ENCODE measurements around the gene TTI1. TPM values are rescaled to one million over a fixed set of nuclear protein-coding genes. Genes with fewer than 3 reads are reported as not detected.

Gene TTI1
- total RNA-seq, 4 donors from 2014 or later: 8.2 to 14.2 (median 10.8) TPM

- TF ChIP-seq EP300 (IDR thresholded peaks at IDR 0.05) (no peak), POLR2A (IDR thresholded peaks at IDR 0.05) (no peak), CTCF (IDR thresholded peaks at IDR 0.05) (no peak)
- 24 to 33% methylated on average over 7 of the region's 7 CpGs for WGBS, 2 donors
- Histone ChIP-seq H3K27me3 (no peaks in the 10 kb centered on the region), H3K27ac (no peak overlapping the region), H3K4me1 (no peaks in the 10 kb centered on the region), H3K9me3 (no peaks in the 10 kb centered on the region), H3K4me3 (no peak overlapping the region), H3K36me3 (no peaks in the 10 kb centered on the region)
- DNase-seq (ENCODE audit: low spot score in 2 of 2): no peak
Measured at GRCh38 chr20:37935435-37935834, 97.8 kb downstream of the TTI1 start.

GRCh38 chr20:37934634-37935375, 98.5 kb downstream of the TTI1 start:
- Histone ChIP-seq H3K4me3 (no peak overlapping the region), H3K9me3 (no peaks in the 10 kb centered on the region), H3K27ac (no peak overlapping the region), H3K36me3 (no peaks in the 10 kb centered on the region), H3K4me1 (no peaks in the 10 kb centered on the region), H3K27me3 (no peaks in the 10 kb centered on the region)
- 73 to 79% methylated on average over 14 of the region's 14 CpGs for WGBS, 2 donors
- TF ChIP-seq EP300 (IDR thresholded peaks at IDR 0.05) (no peak), CTCF (IDR thresholded peaks at IDR 0.05) (no peak), POLR2A (IDR thresholded peaks at IDR 0.05) (no peak)
- no peak for DNase-seq (ENCODE audit: low spot score in 2 of 2)

- no peaks in the 10 kb centered on the region for H3K27me3 ChIP-seq
- WGBS, 2 donors: 80 to 82% methylated on average over 15 of the region's 15 CpGs
- no peaks in the 10 kb centered on the region for H3K36me3 ChIP-seq
- TF ChIP-seq POLR2A (IDR thresholded peaks at IDR 0.05) (no peak), CTCF (IDR thresholded peaks at IDR 0.05) (no peak), EP300 (IDR thresholded peaks at IDR 0.05) (no peak)
- H3K4me1 ChIP-seq: no peaks in the 10 kb centered on the region
- H3K4me3 ChIP-seq: no peak overlapping the region
- DNase-seq (ENCODE audit: low spot score in 2 of 2): no peak
- H3K27ac ChIP-seq: no peak overlapping the region
- H3K9me3 ChIP-seq: no peaks in the 10 kb centered on the region
Measured at GRCh38 chr20:37933786-37934633, 99.2 kb downstream of the TTI1 start.

Other genes with a start within 250 kb of the TTI1 start
- gene VSTM2L, start 130.3 kb downstream of the TTI1 start, total RNA-seq: under 1 TPM in 1 of 4 donors, not detected in 3; 0.44 TPM
- gene RPRD1B, start 290 bp upstream of the TTI1 start, total RNA-seq: 10 to 100 TPM; 28.5 to 36.3 (median 35.1) TPM
- gene TGM2, start 131.8 kb upstream of the TTI1 start, total RNA-seq: 10 to 100 TPM; 17.0 to 87.6 (median 55.8) TPM
- 10 to 100 TPM; 12.0 to 36.3 (median 23.1) TPM for gene KIAA1755, start 227.3 kb upstream of the TTI1 start, total RNA-seq

Measured in tibial nerve (tissue), 4 donors.